Lower leg skin (tissue), 3 donors: ENCODE measurements around the gene CMYA5.

ENCODE experiments used
- CTCF ChIP-seq, 3 donors: fragments of 450-650 bp; IDR thresholded peaks; one replicate each; pipeline ENCODE4 v1.5.1; 2016; ENCODE audit warnings: antibody characterized with exemption in 3 of 3, mild to moderate bottlenecking in 3 of 3, moderate library complexity in 2 of 3
- POLR2A ChIP-seq, 2 donors: fragments of 450-650 bp; IDR thresholded peaks; one replicate each; pipeline ENCODE4 v1.6.1; 2016 to 2017; ENCODE audit warnings: antibody characterized with exemption in 2 of 2, mild to moderate bottlenecking in 1 of 2, moderate library complexity in 1 of 2

DNA sequence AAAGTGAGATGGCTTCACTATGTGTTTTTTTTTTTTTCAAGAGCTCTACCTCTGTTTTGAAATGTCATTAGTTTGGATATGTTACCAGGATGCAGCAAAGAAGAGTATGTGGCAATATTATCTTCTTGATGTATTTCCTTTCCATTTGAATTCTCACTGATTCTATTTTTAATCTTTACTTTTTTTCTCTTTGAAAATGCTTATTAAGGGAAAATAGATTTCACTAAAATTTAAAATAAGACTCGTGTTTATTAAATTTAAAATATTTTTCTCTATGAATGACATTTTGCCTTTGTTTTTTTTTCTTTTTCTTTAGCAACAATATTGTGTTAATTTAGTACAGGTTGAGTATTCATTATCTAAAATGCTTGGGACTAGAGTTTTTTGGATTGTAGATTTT lies 48.2 kb upstream of the CMYA5 start:
- no peak for TF ChIP-seq CTCF (IDR thresholded peaks at IDR 0.05)
- no peak for TF ChIP-seq POLR2A (IDR thresholded peaks at IDR 0.05)
